GM18517 (cell line): Measurements from ENCODE around the gene ZNF460.
"Not testable (repeated sequence)": the region's sequence is repeated elsewhere in the genome, so short reads cannot be mapped to it uniquely, and the experiment has no call there.

Experiments
- ATAC-seq: cut with Tn5 transposase; IDR thresholded peaks from one replicate; pipeline ENCODE4 v1.9.1; 2021; ENCODE audit warnings: mild to moderate bottlenecking, moderate library complexity; ENCODE audit not compliant: unreplicated experiment

The ZNF460 gene

GRCh38 chr19:57280165-57280961 is at the start of gene ZNF460:
Gene ZNF460, plus strand, starts transcription at chr19:57280485. Its CDS starts 322 bp downstream, at chr19:57280807.
- peak; percentile 71 for ATAC-seq

DNA sequence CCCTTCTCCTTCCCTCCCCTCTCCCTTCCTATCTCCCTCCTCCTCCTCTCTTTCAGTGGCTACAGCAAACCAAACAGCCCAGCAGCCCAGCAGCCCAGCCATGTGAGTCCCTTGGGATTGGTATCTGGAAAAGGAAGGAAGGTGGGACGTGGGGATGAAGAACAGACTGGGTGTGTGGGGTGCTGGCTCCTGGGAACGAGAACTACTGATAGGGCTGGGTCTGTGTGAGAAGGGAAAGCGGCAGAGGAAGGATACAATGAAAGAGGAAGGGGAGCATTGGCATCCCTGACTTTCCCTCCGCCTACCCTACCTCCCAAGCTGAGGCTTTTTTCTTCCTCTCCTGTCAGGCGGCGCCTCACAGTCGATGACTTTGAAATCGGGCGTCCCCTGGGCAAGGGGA is 48.6 kb upstream of the ZNF460 start:
- no peak for ATAC-seq

- ATAC-seq: no peak
These were observed 47.1 kb upstream of the ZNF460 start for GRCh38 chr19:57233207-57233606.

- no peak for ATAC-seq
These were observed 40.3 kb upstream of the ZNF460 start for GRCh38 chr19:57239982-57240310.

- ATAC-seq: peak; percentile 86
These were observed 39.8 kb upstream of the ZNF460 start, which contains the start of gene ZNF805 for GRCh38 chr19:57240311-57241090. Gene ZNF805, plus strand, starts transcription at chr19:57240632. Its CDS starts 260 bp downstream, at chr19:57240892.

- no peak for ATAC-seq
These were observed 39.1 kb upstream of the ZNF460 start for GRCh38 chr19:57241176-57241575.

DNA sequence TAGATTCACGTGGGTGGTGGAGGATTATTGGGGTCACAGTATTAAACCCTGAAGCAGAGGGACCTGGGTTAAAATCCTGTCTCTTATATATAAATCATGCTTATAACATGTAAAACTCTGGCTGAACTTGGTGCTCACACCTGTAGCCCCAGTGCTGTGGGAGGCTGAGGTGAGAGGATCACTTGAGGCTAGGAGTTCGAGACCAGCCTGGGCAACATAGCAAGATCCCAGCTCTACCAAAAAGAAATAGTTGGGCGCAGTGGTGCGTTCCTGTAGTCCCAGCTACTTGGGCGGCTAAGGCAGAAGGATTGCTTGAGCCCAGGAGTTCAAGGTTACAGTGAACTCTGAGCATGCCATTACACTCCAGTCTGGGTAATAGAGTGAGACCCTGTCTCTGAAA is 37.5 kb upstream of the ZNF460 start:
- ATAC-seq: no peak

DNA sequence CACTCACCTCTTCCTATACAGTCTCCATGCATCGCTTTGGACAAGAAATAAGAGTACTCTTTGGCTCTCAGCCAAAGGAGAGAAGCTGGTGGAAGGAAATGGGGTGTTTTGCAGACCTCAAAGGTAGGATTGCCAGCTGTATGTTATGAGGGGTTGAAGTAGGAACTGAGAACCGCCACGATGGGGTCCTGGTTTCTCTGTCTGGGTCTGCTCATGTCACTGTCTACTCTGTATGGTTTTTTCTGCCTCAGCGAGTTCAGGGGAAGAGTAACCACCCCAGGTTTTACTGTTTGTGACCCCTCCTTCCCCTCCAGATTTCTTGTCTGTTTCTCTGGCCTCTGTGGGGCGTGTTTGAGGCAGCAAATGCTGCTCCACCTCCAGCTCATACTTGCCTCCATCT is 35.8 kb upstream of the ZNF460 start:
- ATAC-seq: no peak

- no peak for ATAC-seq
These were observed 35.2 kb upstream of the ZNF460 start for GRCh38 chr19:57245066-57245465.

- no peak for ATAC-seq
These were observed 34.3 kb upstream of the ZNF460 start for GRCh38 chr19:57245959-57246358.

DNA sequence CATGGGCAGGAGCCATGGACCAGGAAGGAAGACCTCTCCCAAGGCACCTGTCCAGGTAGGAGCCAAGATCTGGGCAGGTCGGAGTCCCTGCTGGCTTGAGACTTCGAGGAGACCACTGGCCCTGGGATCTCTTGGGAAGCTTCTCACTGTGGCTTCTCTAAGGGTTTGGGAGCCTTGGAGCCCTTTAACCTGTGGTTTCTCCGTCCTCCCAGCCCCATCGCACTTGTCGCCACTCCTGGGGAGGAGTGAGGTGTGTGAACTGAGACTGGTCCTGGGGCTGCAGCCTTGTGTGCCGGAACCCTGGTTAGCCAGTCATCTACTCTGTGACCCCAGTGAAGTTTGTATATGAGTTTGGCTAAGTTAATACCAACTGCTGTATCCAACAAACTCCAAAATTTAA is 31.6 kb upstream of the ZNF460 start:
- no peak for ATAC-seq

GRCh38 chr19:57249329-57249728 is 31.0 kb upstream of the ZNF460 start:
- no peak for ATAC-seq

GRCh38 chr19:57253767-57254166 is 26.5 kb upstream of the ZNF460 start:
- ATAC-seq: not testable (repeated sequence)

DNA sequence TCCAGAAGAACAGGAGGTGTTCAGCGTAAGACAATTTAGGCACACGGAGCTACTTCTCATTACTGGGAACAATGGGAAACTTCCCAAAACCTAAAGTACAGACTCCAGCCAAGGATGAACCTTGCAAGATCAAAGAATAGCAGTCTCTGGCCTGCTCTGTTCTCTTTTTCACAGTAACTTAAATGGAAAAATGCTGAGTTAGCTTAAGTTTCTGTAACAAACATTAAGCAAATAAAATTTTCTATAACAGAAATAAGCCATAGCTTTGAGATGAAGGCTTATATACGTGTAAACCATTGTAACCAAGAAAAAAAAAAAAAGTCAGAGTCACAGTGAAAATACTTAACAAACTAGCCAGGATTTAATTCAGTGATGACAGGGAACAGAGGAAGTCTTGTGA is 18.2 kb upstream of the ZNF460 start:
- ATAC-seq: no peak

DNA sequence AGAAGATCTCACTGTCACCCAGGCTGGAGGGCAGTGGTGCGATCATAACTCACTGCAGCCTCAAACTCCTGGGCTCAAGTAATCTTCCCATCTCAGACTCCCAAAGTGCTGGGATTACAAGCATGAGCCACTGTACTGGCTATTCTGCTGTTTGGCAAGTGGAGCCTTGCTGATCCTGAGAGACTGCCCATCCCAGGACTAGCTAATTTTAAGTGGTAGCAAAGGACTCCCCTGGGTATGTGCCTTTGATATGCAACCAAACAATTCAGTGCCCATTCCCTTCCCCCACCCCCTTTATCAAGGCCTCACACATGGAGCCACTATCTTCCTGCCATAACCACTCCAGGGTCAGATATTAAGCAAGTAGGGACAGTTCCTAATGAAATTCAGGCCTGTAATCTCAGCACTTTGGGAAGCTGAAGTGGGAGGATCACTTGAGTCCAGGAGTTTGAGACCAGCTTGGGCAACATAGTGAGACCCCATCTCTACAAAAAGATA is 17.0 kb upstream of the ZNF460 start:
- no peak for ATAC-seq

- ATAC-seq: no peak
These were observed 13.0 kb upstream of the ZNF460 start for GRCh38 chr19:57267291-57267690.

DNA sequence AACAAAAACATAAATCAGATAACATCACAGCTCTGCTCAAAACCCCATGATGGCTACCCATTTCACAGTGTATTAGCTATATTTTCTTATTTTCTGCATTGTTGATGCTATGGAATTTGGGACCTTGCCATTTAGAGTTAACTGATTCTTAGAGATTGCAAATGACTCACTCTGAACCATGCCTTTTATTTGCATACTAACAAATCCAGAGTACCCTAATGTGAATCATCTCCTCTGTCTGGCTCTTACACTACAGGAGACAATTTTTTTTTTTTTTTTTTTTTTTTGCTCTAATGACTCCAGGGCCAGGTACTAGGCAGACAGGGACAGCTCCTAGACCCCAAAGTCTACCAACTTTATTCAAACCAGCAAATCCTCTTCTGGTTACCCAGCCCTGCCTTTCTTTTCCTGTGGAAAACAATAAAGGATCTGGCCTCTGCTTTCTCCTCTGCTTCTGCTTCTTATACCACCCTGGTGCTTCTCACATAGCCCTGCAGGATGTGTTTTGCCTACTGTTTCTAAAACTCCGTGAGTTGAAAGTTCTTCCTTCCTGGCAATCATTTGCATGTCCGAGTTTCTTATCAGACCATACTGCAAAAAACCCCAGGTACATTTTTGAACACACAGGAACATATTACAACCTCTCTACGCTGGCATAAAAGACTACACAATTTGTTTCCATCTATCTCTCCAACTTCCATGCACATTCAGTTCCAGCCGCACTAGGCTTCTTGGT is 10.6 kb upstream of the ZNF460 start:
- ATAC-seq: peak; percentile 51

DNA sequence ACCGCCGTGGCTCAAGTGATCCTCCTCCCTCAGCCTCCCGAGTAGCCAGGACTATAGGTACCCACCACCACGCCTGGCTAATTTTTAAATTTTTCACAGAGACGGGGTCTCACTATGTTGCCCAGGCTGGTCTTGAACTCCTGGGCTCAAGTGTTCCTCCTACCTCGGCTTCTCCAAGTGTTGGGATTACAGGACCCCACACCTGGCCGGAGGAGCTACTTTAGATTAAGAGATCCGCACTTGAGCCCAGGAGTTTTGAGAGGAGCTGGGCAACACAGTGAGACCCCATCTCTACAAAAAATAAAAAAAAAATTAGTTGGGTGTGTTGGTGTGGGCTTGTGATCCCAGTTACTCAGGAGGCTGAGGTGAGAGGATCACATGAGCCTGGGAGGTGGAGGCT is 9.0 kb upstream of the ZNF460 start:
- no peak for ATAC-seq

- ATAC-seq: no peak
These were observed 7.3 kb upstream of the ZNF460 start for GRCh38 chr19:57273014-57273413.

DNA sequence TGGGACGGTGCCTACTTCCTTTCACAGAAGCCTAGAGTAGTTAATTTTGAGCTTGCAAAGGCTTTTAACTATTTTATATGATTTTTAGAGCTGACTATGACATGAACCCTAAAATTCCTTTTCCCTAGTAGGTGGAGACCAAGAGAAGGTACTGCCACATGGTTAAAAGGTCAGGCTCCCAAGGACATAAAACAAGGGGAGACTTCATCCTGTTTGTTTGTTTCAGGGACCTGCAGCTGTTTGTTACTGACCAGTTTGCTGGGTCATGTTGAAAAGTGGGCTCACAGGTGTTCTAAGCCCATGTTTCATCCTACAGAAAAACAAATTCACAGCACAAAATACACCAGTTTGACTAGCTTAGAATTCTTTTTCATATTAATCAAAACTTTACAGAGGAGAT is 3.9 kb upstream of the ZNF460 start:
- ATAC-seq: no peak

- ATAC-seq: not testable (repeated sequence)
These were observed 1.8 kb upstream of the ZNF460 start for GRCh38 chr19:57278481-57278880.
